B cell (primary cell): ENCODE measurements around the gene STON1.

ENCODE experiments used
- EZH2 ChIP-seq: IDR thresholded peaks from 2 replicates; pipeline ENCODE4 v1.6.1; 2012; ENCODE audit warnings: borderline replicate concordance, low read depth, mild to moderate bottlenecking, moderate library complexity, low read length; ENCODE audit not compliant: insufficient read depth, poor library complexity, severe bottlenecking
- TF ChIP-seq, protein P1 (sequence below): fragments of 200-600 bp; IDR thresholded peaks from one replicate; pipeline ENCODE4 v1.8.0; 2022; ENCODE audit warnings: antibody characterized with exemption, mild to moderate bottlenecking

- TF ChIP-seq EZH2, result no peak
- TF ChIP-seq, protein P1, sequence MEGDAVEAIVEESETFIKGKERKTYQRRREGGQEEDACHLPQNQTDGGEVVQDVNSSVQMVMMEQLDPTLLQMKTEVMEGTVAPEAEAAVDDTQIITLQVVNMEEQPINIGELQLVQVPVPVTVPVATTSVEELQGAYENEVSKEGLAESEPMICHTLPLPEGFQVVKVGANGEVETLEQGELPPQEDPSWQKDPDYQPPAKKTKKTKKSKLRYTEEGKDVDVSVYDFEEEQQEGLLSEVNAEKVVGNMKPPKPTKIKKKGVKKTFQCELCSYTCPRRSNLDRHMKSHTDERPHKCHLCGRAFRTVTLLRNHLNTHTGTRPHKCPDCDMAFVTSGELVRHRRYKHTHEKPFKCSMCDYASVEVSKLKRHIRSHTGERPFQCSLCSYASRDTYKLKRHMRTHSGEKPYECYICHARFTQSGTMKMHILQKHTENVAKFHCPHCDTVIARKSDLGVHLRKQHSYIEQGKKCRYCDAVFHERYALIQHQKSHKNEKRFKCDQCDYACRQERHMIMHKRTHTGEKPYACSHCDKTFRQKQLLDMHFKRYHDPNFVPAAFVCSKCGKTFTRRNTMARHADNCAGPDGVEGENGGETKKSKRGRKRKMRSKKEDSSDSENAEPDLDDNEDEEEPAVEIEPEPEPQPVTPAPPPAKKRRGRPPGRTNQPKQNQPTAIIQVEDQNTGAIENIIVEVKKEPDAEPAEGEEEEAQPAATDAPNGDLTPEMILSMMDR, result no peak
Measured at GRCh38 chr2:48543895-48544294, 13.9 kb downstream of the STON1 start.
